Endothelial cell (in vitro differentiated cells): ENCODE results near the gene RAD9B. TPM values are rescaled to one million over a fixed set of nuclear protein-coding genes. Genes with fewer than 3 reads are reported as not detected.
A peak's percentile ranks its signal among the peaks of the same experiment; 100 is the strongest.

Experiments
- DNase-seq: peaks from one replicate; pipeline ENCODE4 v3.0.0; 2021; ENCODE audit warnings: low spot score
- H3K27ac Mint-ChIP-seq: one replicate; pipeline ENCODE4 v1.8.0; 2021; ENCODE audit warnings: mixed read lengths, inconsistent platforms; ENCODE audit not compliant: unreplicated experiment
- H3K27me3 Mint-ChIP-seq: one replicate; pipeline ENCODE4 v1.8.0; 2021; ENCODE audit warnings: mild to moderate bottlenecking, moderate library complexity, mixed read lengths, inconsistent platforms; ENCODE audit not compliant: unreplicated experiment
- H3K36me3 Mint-ChIP-seq: one replicate; pipeline ENCODE4 v1.8.0; 2021; ENCODE audit warnings: mild to moderate bottlenecking, low read depth, mixed read lengths, inconsistent platforms; ENCODE audit not compliant: unreplicated experiment
- H3K4me1 Mint-ChIP-seq: one replicate; pipeline ENCODE4 v1.8.0; 2021; ENCODE audit warnings: mild to moderate bottlenecking, mixed read lengths, inconsistent platforms; ENCODE audit not compliant: unreplicated experiment
- H3K4me3 Mint-ChIP-seq: one replicate; pipeline ENCODE4 v1.8.0; 2021; ENCODE audit warnings: mild to moderate bottlenecking, mixed read lengths, inconsistent platforms; ENCODE audit not compliant: unreplicated experiment
- H3K9me3 Mint-ChIP-seq: one replicate; pipeline ENCODE4 v1.8.0; 2021; ENCODE audit warnings: mixed read lengths, inconsistent platforms; ENCODE audit not compliant: unreplicated experiment
- total RNA-seq: library from RNA; stranded (reverse); fragmentation: NEBNext Ultra II Directional; extraction: Animal tissue kit (Norgen Biotek cat#: 25700); gene quantifications from one replicate; pipeline ENCODE4 v1.2.1, GENCODE V29; 2021; ENCODE audit not compliant: unreplicated experiment
- TF ChIP-seq, protein P1 (sequence below): fragments of 200-600 bp; sonication (generic); IDR thresholded peaks from one replicate; pipeline ENCODE4 v1.5.0; 2021; ENCODE audit warnings: antibody characterized with exemption; ENCODE audit not compliant: unreplicated experiment

Gene RAD9B
- total RNA-seq, 1 donor from 2014 or later: 0.54 TPM

DNA sequence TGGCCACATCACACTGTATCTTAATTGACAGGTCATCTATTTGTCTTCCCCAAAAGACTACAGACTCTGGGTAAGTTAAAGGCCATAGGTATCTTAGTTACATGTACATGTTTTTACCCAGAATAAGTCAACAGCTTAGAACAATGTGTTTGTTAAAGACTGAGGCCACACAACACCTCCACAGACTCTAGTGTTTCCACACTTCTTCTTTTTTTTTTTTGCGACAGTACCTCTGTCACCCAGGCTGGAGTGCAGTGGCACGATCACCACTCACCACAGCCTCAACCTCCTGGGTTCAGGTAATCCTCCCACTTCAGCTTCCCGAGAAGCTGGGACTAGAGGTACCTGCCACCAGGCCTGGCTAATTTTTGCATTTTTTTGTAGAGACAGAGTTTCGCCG lies 35.3 kb upstream of the RAD9B start:
- Mint-ChIP-seq H3K4me3 (no peak overlapping the region), H3K27me3 (peaks cover 5% of the 10 kb centered on the region), H3K27ac (no peak overlapping the region), H3K9me3 (no peaks in the 10 kb centered on the region), H3K4me1 (peaks cover 11% of the 10 kb centered on the region), H3K36me3 (peaks cover 7% of the 10 kb centered on the region)
- DNase-seq: no peak
- TF ChIP-seq, protein P1, sequence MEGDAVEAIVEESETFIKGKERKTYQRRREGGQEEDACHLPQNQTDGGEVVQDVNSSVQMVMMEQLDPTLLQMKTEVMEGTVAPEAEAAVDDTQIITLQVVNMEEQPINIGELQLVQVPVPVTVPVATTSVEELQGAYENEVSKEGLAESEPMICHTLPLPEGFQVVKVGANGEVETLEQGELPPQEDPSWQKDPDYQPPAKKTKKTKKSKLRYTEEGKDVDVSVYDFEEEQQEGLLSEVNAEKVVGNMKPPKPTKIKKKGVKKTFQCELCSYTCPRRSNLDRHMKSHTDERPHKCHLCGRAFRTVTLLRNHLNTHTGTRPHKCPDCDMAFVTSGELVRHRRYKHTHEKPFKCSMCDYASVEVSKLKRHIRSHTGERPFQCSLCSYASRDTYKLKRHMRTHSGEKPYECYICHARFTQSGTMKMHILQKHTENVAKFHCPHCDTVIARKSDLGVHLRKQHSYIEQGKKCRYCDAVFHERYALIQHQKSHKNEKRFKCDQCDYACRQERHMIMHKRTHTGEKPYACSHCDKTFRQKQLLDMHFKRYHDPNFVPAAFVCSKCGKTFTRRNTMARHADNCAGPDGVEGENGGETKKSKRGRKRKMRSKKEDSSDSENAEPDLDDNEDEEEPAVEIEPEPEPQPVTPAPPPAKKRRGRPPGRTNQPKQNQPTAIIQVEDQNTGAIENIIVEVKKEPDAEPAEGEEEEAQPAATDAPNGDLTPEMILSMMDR: no peak

- H3K36me3 Mint-ChIP-seq: peaks cover 7% of the 10 kb centered on the region
- H3K27ac Mint-ChIP-seq: peak overlapping the region; percentile 98
- TF ChIP-seq, protein P1: no peak
- DNase-seq: no peak
- peak overlapping the region; percentile 100 for H3K4me3 Mint-ChIP-seq
- H3K9me3 Mint-ChIP-seq: no peaks in the 10 kb centered on the region
- peaks cover 11% of the 10 kb centered on the region for H3K4me1 Mint-ChIP-seq
- peaks cover 5% of the 10 kb centered on the region for H3K27me3 Mint-ChIP-seq
Observed at GRCh38 chr12:110467847-110468213, 34.3 kb upstream of the RAD9B start.

GRCh38 chr12:110468214-110469048 lies 33.7 kb upstream of the RAD9B start, which contains the start of the genes FAM216A and GPN3:
Gene FAM216A, plus strand, starts transcription at chr12:110468845. Its CDS starts 31 bp downstream, at chr12:110468876.
Gene GPN3, minus strand, starts transcription at chr12:110468257. Its CDS starts 54 bp downstream, at chr12:110468203.
- H3K27ac Mint-ChIP-seq: peak within 1 kb of the TSS; percentile 98
- H3K36me3 Mint-ChIP-seq: peaks cover 7% of the 10 kb centered on the region
- no peaks in the 10 kb centered on the region for H3K9me3 Mint-ChIP-seq
- peak; percentile 90 for DNase-seq
- H3K27me3 Mint-ChIP-seq: peaks cover 5% of the 10 kb centered on the region
- TF ChIP-seq, protein P1: no peak
- H3K4me3 Mint-ChIP-seq: peak within 1 kb of the TSS; percentile 100
- H3K4me1 Mint-ChIP-seq: peaks cover 11% of the 10 kb centered on the region

DNA sequence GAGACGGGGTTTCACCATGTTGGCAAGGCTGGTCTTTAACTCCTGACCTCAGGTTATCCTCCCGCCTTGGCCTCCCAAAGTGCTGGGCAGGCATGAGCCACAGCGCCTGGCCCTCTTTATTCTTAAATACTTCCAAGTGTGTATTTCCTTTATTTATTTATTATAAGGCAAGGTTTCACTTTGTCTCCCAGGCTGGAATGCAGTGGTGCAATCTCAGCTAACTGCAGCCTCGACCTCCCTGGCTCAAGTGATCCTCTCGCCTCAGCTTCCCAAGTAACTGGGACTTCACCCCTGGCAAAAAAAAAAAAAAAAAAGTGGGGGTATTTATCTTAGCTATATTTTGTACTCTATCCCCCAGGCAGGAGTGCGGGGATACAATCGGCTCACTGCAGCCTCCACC lies 26.7 kb upstream of the RAD9B start:
- H3K36me3 Mint-ChIP-seq: no peaks in the 10 kb centered on the region
- TF ChIP-seq, protein P1: no peak
- DNase-seq: no peak
- H3K9me3 Mint-ChIP-seq: no peaks in the 10 kb centered on the region
- H3K27me3 Mint-ChIP-seq: peaks cover 2% of the 10 kb centered on the region
- H3K4me1 Mint-ChIP-seq: no peaks in the 10 kb centered on the region
- H3K4me3 Mint-ChIP-seq: no peak overlapping the region
- no peak overlapping the region for H3K27ac Mint-ChIP-seq

DNA sequence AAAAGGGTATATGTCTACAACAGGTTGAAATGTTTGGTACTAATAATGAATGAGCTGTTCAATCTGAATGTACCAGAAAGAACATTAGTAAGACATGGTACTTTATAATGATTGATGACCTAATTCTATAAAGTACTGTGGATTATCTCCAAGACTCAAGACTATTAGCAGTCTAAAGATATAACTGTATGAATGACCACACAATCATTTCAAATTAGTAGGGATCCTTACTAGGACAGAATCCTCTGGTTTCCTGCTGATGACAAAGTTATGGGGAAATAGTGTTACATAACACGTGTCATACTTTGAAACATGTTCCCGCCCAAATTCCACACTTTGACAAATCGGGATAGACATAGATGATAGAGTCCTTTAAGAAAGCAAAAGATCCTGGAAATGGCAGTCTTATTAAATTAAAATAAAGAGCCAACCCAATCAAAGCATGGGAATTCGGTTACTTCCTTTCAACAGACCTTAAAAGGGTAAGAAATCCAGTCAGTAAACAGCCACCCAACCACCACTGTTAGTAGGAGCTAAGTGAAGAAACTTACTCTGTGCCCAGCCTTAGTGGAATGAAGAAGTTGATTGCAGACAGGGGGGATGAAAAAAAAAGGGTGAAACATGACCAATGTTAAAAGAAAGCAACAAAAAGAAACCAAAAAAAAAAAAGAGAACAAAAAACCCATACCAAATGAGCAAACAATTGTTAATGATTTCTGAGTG lies 3.0 kb upstream of the RAD9B start:
- H3K4me3 Mint-ChIP-seq: no peak overlapping the region
- DNase-seq: no peak
- H3K4me1 Mint-ChIP-seq: peaks cover 16% of the 10 kb centered on the region
- H3K27me3 Mint-ChIP-seq: no peaks in the 10 kb centered on the region
- TF ChIP-seq, protein P1: no peak
- H3K27ac Mint-ChIP-seq: no peak overlapping the region
- peaks cover 8% of the 10 kb centered on the region for H3K36me3 Mint-ChIP-seq
- H3K9me3 Mint-ChIP-seq: no peaks in the 10 kb centered on the region
